Stimulated activated CD4-positive, alpha-beta T cell treated with anti-CD3 and anti-CD28 coated beads, TNF-alpha, amount 100 ng/mL, for 4 hours (primary cell): Measurements from ENCODE around the gene PPM1K.
A peak's percentile ranks its signal among the peaks of the same experiment; 100 is the strongest.

ENCODE experiments used
- DNase-seq, 3 experiments: peaks; one replicate each; pipeline ENCODE4 v3.0.0-alpha.2; 2020; ENCODE audit warnings: low read depth in 3 of 3

PPM1K gene

GRCh38 chr4:88217169-88217568 is 67.2 kb downstream of the PPM1K start:
- no peak for DNase-seq

- DNase-seq = no peak
These were observed 68.0 kb downstream of the PPM1K start for GRCh38 chr4:88216395-88216794.

DNA sequence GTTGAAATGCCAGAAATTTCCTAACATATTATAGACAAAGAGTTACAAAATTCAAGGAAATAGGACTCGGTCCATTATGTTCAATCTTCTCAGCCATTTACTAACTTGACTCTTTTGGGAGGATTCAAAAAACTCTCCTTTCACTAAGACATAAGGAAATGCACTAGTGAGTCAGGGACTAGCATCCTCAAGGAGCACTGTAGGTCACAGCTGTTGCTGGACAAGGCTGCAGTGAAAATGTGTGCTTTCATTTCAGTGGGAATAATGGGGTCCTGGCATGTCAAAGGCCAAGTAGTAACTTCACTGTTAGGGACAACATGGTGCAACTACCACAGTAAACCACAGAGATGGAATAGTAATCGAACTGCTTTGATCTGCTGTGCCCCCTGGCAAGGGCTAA is 69.0 kb downstream of the PPM1K start:
- no peak for DNase-seq

DNA sequence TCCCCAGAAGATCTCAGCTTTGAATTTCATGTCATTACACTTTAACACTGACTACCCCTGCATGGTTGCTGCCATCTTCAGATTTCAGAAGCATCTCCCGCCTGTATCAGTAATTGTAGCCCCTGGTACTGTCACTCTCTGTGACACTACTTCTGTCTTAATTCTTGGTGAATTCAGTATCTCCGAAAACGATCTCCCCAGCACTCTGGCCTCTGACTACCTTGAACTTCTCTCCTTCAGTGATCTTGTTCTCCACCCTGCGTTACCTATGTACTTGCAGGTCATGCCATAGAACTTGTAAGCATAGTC is 72.2 kb downstream of the PPM1K start:
- no peak for DNase-seq

DNA sequence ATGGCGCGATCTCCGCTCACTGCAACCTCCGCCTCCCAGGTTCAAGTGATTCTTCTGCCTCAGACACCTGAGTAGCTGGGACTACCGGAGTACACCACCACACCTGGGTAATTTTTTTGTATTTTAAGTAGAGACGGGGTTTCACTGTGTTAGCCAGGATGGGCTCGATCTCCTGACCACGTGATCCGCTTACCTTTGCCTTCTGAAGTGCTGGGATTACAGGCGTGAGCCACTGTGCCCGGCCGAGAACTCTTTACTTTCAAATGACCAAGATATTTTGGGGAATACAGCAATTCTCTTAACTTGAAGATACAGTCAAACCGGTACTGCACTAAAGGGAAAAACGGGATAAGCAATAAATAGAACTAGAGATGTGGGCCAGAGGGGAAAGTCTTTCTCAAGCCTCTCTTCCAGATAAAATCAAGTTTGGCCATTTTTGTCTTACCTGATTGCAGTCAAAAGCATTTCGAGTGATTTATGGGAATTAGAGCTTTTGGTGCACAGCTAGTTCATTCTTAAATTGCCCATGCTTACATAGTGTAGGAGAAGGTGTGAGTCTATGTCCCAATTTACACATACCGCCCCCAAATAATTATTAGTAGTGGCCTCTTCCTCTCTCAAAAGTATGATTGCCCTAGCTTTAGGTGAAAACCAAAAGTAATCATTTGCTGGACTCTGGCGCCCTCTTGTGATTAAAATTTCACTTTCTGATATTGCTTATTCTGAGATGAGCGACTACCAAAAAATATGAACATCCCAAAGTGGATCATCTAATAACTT is 72.7 kb downstream of the PPM1K start:
- DNase-seq = peak in 1 of 3 experiments; percentile 13

DNA sequence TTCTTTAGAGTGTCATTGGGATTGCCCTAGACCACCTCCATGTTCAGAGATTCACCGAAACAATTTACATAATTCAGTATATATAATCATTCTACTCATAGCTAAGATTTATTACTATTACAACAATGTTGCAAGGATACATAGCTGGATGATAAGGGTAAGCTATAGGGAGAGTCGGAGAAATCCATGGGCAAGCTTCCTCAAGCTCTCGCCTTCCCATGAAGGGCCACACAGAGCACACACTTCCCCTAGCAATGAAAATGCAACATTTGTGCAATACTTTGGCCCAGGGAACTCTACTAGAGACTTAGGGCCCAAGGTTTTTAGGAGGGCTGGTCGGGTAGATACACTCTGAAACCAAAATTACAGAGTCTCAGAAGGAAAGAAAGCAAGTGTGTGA is 76.2 kb downstream of the PPM1K start:
- no peak for DNase-seq
